Measurements from ENCODE around the gene NHP2. TPM values are rescaled to one million over a fixed set of nuclear protein-coding genes. Genes with fewer than 3 reads are reported as not detected.
A peak's percentile ranks its signal among the peaks of the same experiment; 100 is the strongest.

Gene NHP2
- total and polyA plus RNA-seq, 9 of the 15 experiments (the other 6 are each of a cell fraction or from before 2014, with no cell fraction given): 52.8 to 622 (median 144) TPM

GRCh38 chr5:178192787-178193186 lies 39.1 kb upstream of the NHP2 start:
- in situ Hi-C loops (cut with MboI): no loop called here
- TF ChIP-seq SRSF1 (IDR thresholded peaks at IDR 0.05; ENCODE audit: low read depth, low read length) (no peak), ZNF766 (CRISPR knock-in tag; conservative IDR thresholded peaks at IDR 0.05) (peak; percentile 99)
- peak in 1 of 4 experiments; percentile 3 for DNase-seq (ENCODE audit: extremely low read depth in 1 of 4, low spot score in 3 of 4)
- ChIA-PET POLR2A (interaction anchor here (0.9 kb wide), 1 partner anchor 12 kb away, joined by 3 read pairs; the partner anchor contains the start of gene HNRNPAB), CTCF (ENCODE audit: low intra/inter-chr PET ratio) (interaction anchor here (0.6 kb wide), 1 partner anchor 123 kb away, joined by 3 read pairs; no protein-coding TSS in a partner anchor)
- Histone ChIP-seq H3K4me1 (replicated peaks in 1 of 2; ENCODE audit: control insufficient read depth in 2 of 2, insufficient read depth in 2 of 2, low read length in 2 of 2) (peaks cover 0 to 8% of the 10 kb centered on the region in 2 experiments; a peak in 2 of 5 replicates), H3K79me2 (ENCODE audit: control insufficient read depth, insufficient read depth, low read length) (no peaks in the 10 kb centered on the region), H2AFZ (ENCODE audit: low read depth, low read length) (0 out of 2 replicates have a peak overlapping the region, but pooled peaks have one; percentile 16), H3K9ac (ENCODE audit: insufficient read depth in 1 of 2, low read depth in 2 of 2, low read length in 2 of 2) (no peak overlapping the region), H3K4me3 (no peak overlapping the region), H3K27ac (ENCODE audit: extremely low read depth, low read depth, low read length) (no peak overlapping the region), H3K27me3 (ENCODE audit: control insufficient read depth in 2 of 2, insufficient read depth in 2 of 2, low read length in 2 of 2) (peaks cover 5 to 16% of the 10 kb centered on the region in 2 experiments; a peak in 3 of 5 replicates), H4K20me1 (replicated peaks; ENCODE audit: control insufficient read depth, insufficient read depth, low read length) (no peaks in the 10 kb centered on the region), H3K36me3 (ENCODE audit: control insufficient read depth, insufficient read depth, low read length) (no peaks in the 10 kb centered on the region), H3K4me2 (ENCODE audit: insufficient read depth, low read length) (no peak overlapping the region), H3K9me1 (ENCODE audit: control insufficient read depth, insufficient read depth, low read length) (no peaks in the 10 kb centered on the region), H3K9me3 (replicated peaks; ENCODE audit: control insufficient read depth, insufficient read depth, low read depth, low read length) (no peaks in the 10 kb centered on the region; the same call in 1 of the 2 replicates)
- FAIRE-seq: no peak
- ATAC-seq: no peak
- no TSS peak for BruUV-seq (replicated peaks)
- intact Hi-C loops (cut with micrococcal nuclease): no loop called here
- WGBS (ENCODE audit: insufficient coverage, low coverage, missing lambda C conversion rate): 31% methylated on average over 7 of the region's 7 CpGs

- Histone ChIP-seq H3K79me2 (ENCODE audit: control insufficient read depth, insufficient read depth, low read length) (no peaks in the 10 kb centered on the region), H3K4me3 (no peak overlapping the region), H3K9me1 (ENCODE audit: control insufficient read depth, insufficient read depth, low read length) (no peaks in the 10 kb centered on the region), H3K36me3 (ENCODE audit: control insufficient read depth, insufficient read depth, low read length) (no peaks in the 10 kb centered on the region), H4K20me1 (replicated peaks; ENCODE audit: control insufficient read depth, insufficient read depth, low read length) (no peaks in the 10 kb centered on the region), H3K27ac (ENCODE audit: extremely low read depth, low read depth, low read length) (no peak overlapping the region), H3K4me2 (ENCODE audit: insufficient read depth, low read length) (no peak overlapping the region), H2AFZ (ENCODE audit: low read depth, low read length) (no peak overlapping the region), H3K9ac (ENCODE audit: insufficient read depth in 1 of 2, low read depth in 2 of 2, low read length in 2 of 2) (no peak overlapping the region), H3K4me1 (replicated peaks in 1 of 2; ENCODE audit: control insufficient read depth in 2 of 2, insufficient read depth in 2 of 2, low read length in 2 of 2) (peaks cover 0 to 9% of the 10 kb centered on the region in 2 experiments; a peak in 3 of 5 replicates), H3K27me3 (ENCODE audit: control insufficient read depth in 2 of 2, insufficient read depth in 2 of 2, low read length in 2 of 2) (peaks cover 5 to 16% of the 10 kb centered on the region in 2 experiments; a peak in 3 of 5 replicates), H3K9me3 (replicated peaks; ENCODE audit: control insufficient read depth, insufficient read depth, low read depth, low read length) (no peaks in the 10 kb centered on the region; the same call in 1 of the 2 replicates)
- no peak for DNase-seq (ENCODE audit: extremely low read depth in 1 of 4, low spot score in 3 of 4)
- CTCF ChIA-PET (ENCODE audit: low intra/inter-chr PET ratio): no interaction called here
- FAIRE-seq: no peak
- POLR2A ChIA-PET: no interaction called here
- in situ Hi-C loops (cut with MboI): no loop called here
- no peak for ATAC-seq
- intact Hi-C loops (cut with micrococcal nuclease): no loop called here
- WGBS (ENCODE audit: insufficient coverage, low coverage, missing lambda C conversion rate): 4% methylated on average over 2 of the region's 2 CpGs
- BruUV-seq (replicated peaks): no TSS peak
- TF ChIP-seq TRIM28 (IDR thresholded peaks at IDR 0.05) (no peak), HDAC1 (IDR thresholded peaks at IDR 0.05) (0 out of 4 replicates have a peak, but pooled peaks of 1 of the 2 experiments have one; percentile 15), ZNF512 (tag; IDR thresholded peaks at IDR 0.05) (peak; percentile 91), FOS (IDR thresholded peaks at IDR 0.05; ENCODE audit: extremely low read depth, insufficient read length) (no peak), NEUROD1 (IDR thresholded peaks at IDR 0.05; ENCODE audit: borderline replicate concordance, low read depth, low read length, partially characterized antibody) (no peak), SNAPC5 (CRISPR knock-in tag; IDR thresholded peaks at IDR 0.05) (no peak), JUNB (CRISPR knock-in tag; conservative IDR thresholded peaks at IDR 0.05) (no peak), NFE2L1 (tag; IDR thresholded peaks at IDR 0.05; ENCODE audit: borderline replicate concordance, low read depth) (no peak), NFIC (IDR thresholded peaks at IDR 0.05) (no peak), MIER1 (IDR thresholded peaks at IDR 0.05; ENCODE audit: low read depth) (0 out of 2 replicates have a peak, but pooled peaks have one; percentile 20), PHF20 (IDR thresholded peaks at IDR 0.05; ENCODE audit: partially characterized antibody) (no peak), ETV1 (tag; conservative IDR thresholded peaks at IDR 0.05; ENCODE audit: low read depth) (no peak), POLR2AphosphoS2 (IDR thresholded peaks at IDR 0.05; ENCODE audit: low read length) (no peak), MAX (CRISPR knock-in tag; IDR thresholded peaks at IDR 0.05) (no peak)
Measured at GRCh38 chr5:178192244-178192643, 38.6 kb upstream of the NHP2 start.

Measured in K562 (cell line).